HepG2 (cell line): Measurements from ENCODE around the gene DUSP9. TPM values are rescaled to one million over a fixed set of nuclear protein-coding genes. Genes with fewer than 3 reads are reported as not detected.

Source experiments
- CEBPZ ChIP-seq: IDR thresholded peaks from 2 replicates; pipeline ENCODE4 v1.6.1; 2012; ENCODE audit warnings: low read length, improper control_type of control experiment
- FOXJ3 ChIP-seq: sonication (generic); formaldehyde crosslinking; IDR thresholded peaks from 2 replicates; pipeline ENCODE4 v1.4.0; 2020; ENCODE audit warnings: missing genetic modification reagents, mild to moderate bottlenecking, borderline replicate concordance
- HNRNPK ChIP-seq: fragments of 200-400 bp; formaldehyde crosslinking; IDR thresholded peaks from 2 replicates; pipeline ENCODE4 v1.6.1; 2018; ENCODE audit warnings: low read length, low read depth, moderate library complexity, mild to moderate bottlenecking; ENCODE audit not compliant: poor library complexity, severe bottlenecking
- HOXA9 ChIP-seq: sonication (generic); formaldehyde crosslinking; IDR thresholded peaks from 2 replicates; pipeline ENCODE4 v1.8.1; 2022; ENCODE audit warnings: missing genetic modification reagents, mild to moderate bottlenecking, moderate library complexity, borderline replicate concordance
- XBP1 ChIP-seq: sonication (generic); formaldehyde crosslinking; IDR thresholded peaks from 2 replicates; pipeline ENCODE4 v1.5.0; 2020; ENCODE audit warnings: missing genetic modification reagents
- ZBTB25 ChIP-seq: IDR thresholded peaks from 2 replicates; pipeline ENCODE4 v1.6.1; 2018; ENCODE audit warnings: missing genetic modification reagents
- ZBTB4 ChIP-seq: sonication (generic); formaldehyde crosslinking; IDR thresholded peaks from 2 replicates; pipeline ENCODE4 v1.4.0; 2020; ENCODE audit warnings: missing genetic modification reagents, mild to moderate bottlenecking, borderline replicate concordance
- ZBTB7A ChIP-seq: sonication (generic); formaldehyde crosslinking; IDR thresholded peaks from 2 replicates; pipeline ENCODE4 v1.8.0; 2022; ENCODE audit warnings: mild to moderate bottlenecking, missing genetic modification reagents
- ZFAT ChIP-seq: sonication (generic); formaldehyde crosslinking; conservative IDR thresholded peaks from 2 replicates; pipeline ENCODE4 v1.8.1; 2023; ENCODE audit warnings: missing genetic modification reagents, inconsistent platforms
- ZNF232 ChIP-seq: sonication (generic); formaldehyde crosslinking; IDR thresholded peaks from 2 replicates; pipeline ENCODE4 v1.4.0; 2020; ENCODE audit warnings: missing genetic modification reagents, borderline replicate concordance
- ZNF280D ChIP-seq: sonication (generic); formaldehyde crosslinking; IDR thresholded peaks from 2 replicates; pipeline ENCODE4 v1.5.1; 2020; ENCODE audit warnings: mild to moderate bottlenecking, missing genetic modification reagents
- ZNF710 ChIP-seq: sonication (generic); formaldehyde crosslinking; IDR thresholded peaks from 2 replicates; pipeline ENCODE4 v1.5.0; 2020; ENCODE audit warnings: mild to moderate bottlenecking, missing genetic modification reagents, borderline replicate concordance
- polyA plus RNA-seq, 8 experiments: library from polyadenylated mRNA; depleted of rRNA in 3 of 8; stranded (reverse) in 7 of 8; unstranded in 1 of 8; fragments of >200 nt; fragmentation: Illumina TruSeq in 4 of 8; extraction: Trizol in 4 of 8; gene quantifications; 2 replicates each; pipeline versions ENCODE4 v1.2.1 to v1.2.3, GENCODE V29; 2011 to 2016; ENCODE audit warnings: low read depth in 4 of 8, missing spikeins in 1 of 8, mixed read lengths in 1 of 8; ENCODE audit not compliant: insufficient read depth in 1 of 8
- total RNA-seq, 5 experiments: library from RNA; depleted of rRNA; stranded (reverse); fragments of >200 nt; fragmentation: Illumina TruSeq; extraction: Trizol; gene quantifications; 2 replicates each; pipeline ENCODE4 v1.2.3, GENCODE V29; 2016; ENCODE audit warnings: low read depth in 1 of 5

The DUSP9 gene
- total and polyA plus RNA-seq, 2 of the 13 experiments (the other 11 are each of a cell fraction or from before 2014, with no cell fraction given), result 235 to 435 TPM

- no peak for TF ChIP-seq HNRNPK
- no peak for TF ChIP-seq ZNF232 (CRISPR knock-in tag)
- no peak for TF ChIP-seq XBP1
- no peak for TF ChIP-seq CEBPZ
- no peak for TF ChIP-seq ZFAT (CRISPR knock-in tag)
- no peak for TF ChIP-seq ZBTB4 (CRISPR knock-in tag)
- no peak for TF ChIP-seq FOXJ3 (CRISPR knock-in tag)
- TF ChIP-seq ZBTB7A (CRISPR knock-in tag), result no peak
- no peak for TF ChIP-seq ZBTB25 (CRISPR knock-in tag)
- no peak for TF ChIP-seq HOXA9 (CRISPR knock-in tag)
- TF ChIP-seq ZNF710 (CRISPR knock-in tag), result no peak
- no peak for TF ChIP-seq ZNF280D (CRISPR knock-in tag)
Measured at GRCh38 chrX:153626025-153626633, 20.9 kb upstream of the DUSP9 start (continued).
